ENCODE data around the gene KCNC1. TPM values are rescaled to one million over a fixed set of nuclear protein-coding genes. Genes with fewer than 3 reads are reported as not detected.

The KCNC1 gene
- total RNA-seq, 4 donors from 2014 or later: not detected

- TF ChIP-seq EP300 (IDR thresholded peaks at IDR 0.05) (no peak), POLR2AphosphoS5 (IDR thresholded peaks at IDR 0.05) (no peak), POLR2A (IDR thresholded peaks at IDR 0.05; ENCODE audit: low read depth) (no peak)
- 94% methylated on average over 7 of the region's 7 CpGs for WGBS
- Histone ChIP-seq H3K4me1 (no peaks in the 10 kb centered on the region), H3K9me3 (no peaks in the 10 kb centered on the region), H3K27me3 (peaks cover 0 to 7% (median 0%) of the 10 kb centered on the region in 4 donors), H3K4me3 (no peak overlapping the region), H3K36me3 (no peaks in the 10 kb centered on the region), H3K27ac (replicated peaks in 1 of 4) (no peak overlapping the region)
- intact Hi-C loops (cut with DNase I): loop anchor here (10.0 kb wide), 1 partner anchor 207 kb away; no protein-coding TSS in a partner anchor
- DNase-seq (ENCODE audit: extremely low spot score): no peak
Measured at GRCh38 chr11:17767301-17767885, 32.8 kb downstream of the KCNC1 start.

GRCh38 chr11:17767914-17768313 lies 33.3 kb downstream of the KCNC1 start:
- H3K4me1 ChIP-seq: no peaks in the 10 kb centered on the region
- no peaks in the 10 kb centered on the region for H3K9me3 ChIP-seq
- peaks cover 0 to 7% (median 0%) of the 10 kb centered on the region in 4 donors for H3K27me3 ChIP-seq
- H3K36me3 ChIP-seq: no peaks in the 10 kb centered on the region
- WGBS: 92% methylated on average over 1 of the region's 2 CpGs
- intact Hi-C loops (cut with DNase I): loop anchor here (10.0 kb wide), 1 partner anchor 207 kb away; no protein-coding TSS in a partner anchor
- DNase-seq (ENCODE audit: extremely low spot score): no peak
- no peak for TF ChIP-seq EP300 (IDR thresholded peaks at IDR 0.05)
- no peak for TF ChIP-seq CTCF (IDR thresholded peaks at IDR 0.05)
- TF ChIP-seq POLR2A (IDR thresholded peaks at IDR 0.05; ENCODE audit: low read depth): no peak
- no peak for TF ChIP-seq POLR2AphosphoS5 (IDR thresholded peaks at IDR 0.05)
- no peak overlapping the region for H3K27ac ChIP-seq (replicated peaks in 1 of 4)
- H3K4me3 ChIP-seq: no peak overlapping the region

GRCh38 chr11:17768547-17768946 lies 34.0 kb downstream of the KCNC1 start:
- intact Hi-C loops (cut with DNase I): loop anchor here (10.0 kb wide), 1 partner anchor 206 kb away; no protein-coding TSS in a partner anchor
- no peak for DNase-seq (ENCODE audit: extremely low spot score)
- H3K27me3 ChIP-seq: peaks cover 0 to 7% (median 0%) of the 10 kb centered on the region in 4 donors
- H3K4me3 ChIP-seq: no peak overlapping the region
- no peak overlapping the region for H3K27ac ChIP-seq (replicated peaks in 1 of 4)
- 95% methylated on average over 7 of the region's 7 CpGs for WGBS
- TF ChIP-seq POLR2AphosphoS5 (IDR thresholded peaks at IDR 0.05): no peak
- no peak for TF ChIP-seq EP300 (IDR thresholded peaks at IDR 0.05)
- no peak for TF ChIP-seq POLR2A (IDR thresholded peaks at IDR 0.05; ENCODE audit: low read depth)
- TF ChIP-seq CTCF (IDR thresholded peaks at IDR 0.05): no peak
- H3K9me3 ChIP-seq: no peaks in the 10 kb centered on the region
- no peaks in the 10 kb centered on the region for H3K4me1 ChIP-seq
- H3K36me3 ChIP-seq: no peaks in the 10 kb centered on the region

GRCh38 chr11:17769218-17769617 lies 34.6 kb downstream of the KCNC1 start:
- Histone ChIP-seq H3K27me3 (peaks cover 0 to 7% (median 0%) of the 10 kb centered on the region in 4 donors), H3K36me3 (no peaks in the 10 kb centered on the region), H3K4me1 (no peaks in the 10 kb centered on the region), H3K4me3 (no peak overlapping the region), H3K9me3 (no peaks in the 10 kb centered on the region), H3K27ac (replicated peaks in 1 of 4) (no peak overlapping the region)
- 96% methylated on average over 1 of the region's 1 CpG for WGBS
- no peak for DNase-seq (ENCODE audit: extremely low spot score)
- intact Hi-C loops (cut with DNase I): loop anchor here (10.0 kb wide), 1 partner anchor 206 kb away; no protein-coding TSS in a partner anchor
- TF ChIP-seq POLR2AphosphoS5 (IDR thresholded peaks at IDR 0.05): no peak
- no peak for TF ChIP-seq CTCF (IDR thresholded peaks at IDR 0.05)
- TF ChIP-seq POLR2A (IDR thresholded peaks at IDR 0.05; ENCODE audit: low read depth): no peak
- no peak for TF ChIP-seq EP300 (IDR thresholded peaks at IDR 0.05)

GRCh38 chr11:17770048-17770652 lies 35.6 kb downstream of the KCNC1 start:
- H3K9me3 ChIP-seq: no peaks in the 10 kb centered on the region
- no peaks in the 10 kb centered on the region for H3K36me3 ChIP-seq
- H3K27ac ChIP-seq (replicated peaks in 1 of 4): no peak overlapping the region
- H3K4me3 ChIP-seq: no peak overlapping the region
- no peaks in the 10 kb centered on the region for H3K27me3 ChIP-seq
- H3K4me1 ChIP-seq: no peaks in the 10 kb centered on the region
- no peak for DNase-seq (ENCODE audit: extremely low spot score)
- intact Hi-C loops (cut with DNase I): no loop called here
- 65% methylated on average over 9 of the region's 9 CpGs for WGBS
- TF ChIP-seq POLR2A (IDR thresholded peaks at IDR 0.05; ENCODE audit: low read depth) (no peak), CTCF (IDR thresholded peaks at IDR 0.05) (no peak), POLR2AphosphoS5 (IDR thresholded peaks at IDR 0.05) (no peak), EP300 (IDR thresholded peaks at IDR 0.05) (no peak)

Measured in esophagus muscularis mucosa (tissue), 4 donors.